Medulla oblongata (tissue), 1 donor: ENCODE measurements around the gene RAD18.
A peak's percentile ranks its signal among the peaks of the same experiment; 100 is the strongest.

Experiments used
- DNase-seq: peaks from one replicate; pipeline ENCODE4 v3.0.0-alpha.2; 2015; ENCODE audit errors: extremely low spot score

The RAD18 gene

GRCh38 chr3:8895829-8896228, 67.4 kb downstream of the RAD18 start:
- no peak for DNase-seq

GRCh38 chr3:8893001-8893400, 70.3 kb downstream of the RAD18 start:
- DNase-seq = no peak

- DNase-seq = no peak
These were observed 71.5 kb downstream of the RAD18 start for GRCh38 chr3:8891774-8892173.

- DNase-seq = no peak
These were observed 72.0 kb downstream of the RAD18 start for GRCh38 chr3:8891303-8891702.

DNA sequence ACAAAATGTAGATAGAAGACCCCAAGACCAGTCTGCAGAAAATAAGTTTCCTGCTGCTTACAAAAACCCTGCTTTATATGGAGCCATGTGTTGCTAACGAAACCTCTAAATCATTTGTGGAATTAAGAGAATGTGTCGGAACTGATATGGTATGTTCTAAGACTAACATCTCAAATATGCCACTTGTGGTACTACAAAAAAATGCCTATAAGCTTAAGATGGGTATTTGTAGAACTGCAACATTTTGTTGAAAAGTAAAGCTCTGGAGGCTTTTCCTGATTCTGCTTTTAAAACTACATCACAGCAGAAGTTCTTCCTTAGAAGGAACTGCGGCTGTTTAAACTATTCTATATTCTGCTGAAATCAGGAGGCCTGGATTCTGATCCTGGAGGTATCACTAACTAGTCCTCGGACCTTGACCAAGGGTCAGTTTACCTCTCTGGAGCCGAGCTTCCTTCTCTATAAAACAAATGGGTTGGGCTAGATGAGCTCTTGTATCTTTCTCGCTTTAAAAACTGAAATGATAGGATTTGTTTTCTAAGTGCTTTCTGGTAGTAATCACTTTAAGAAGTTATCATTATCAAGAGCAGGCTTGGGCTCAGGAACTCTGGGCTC, 74.9 kb downstream of the RAD18 start:
- no peak for DNase-seq

GRCh38 chr3:8887435-8888300, 75.6 kb downstream of the RAD18 start:
- no peak for DNase-seq

- DNase-seq = no peak
These were observed 76.7 kb downstream of the RAD18 start for GRCh38 chr3:8886546-8886945.

DNA sequence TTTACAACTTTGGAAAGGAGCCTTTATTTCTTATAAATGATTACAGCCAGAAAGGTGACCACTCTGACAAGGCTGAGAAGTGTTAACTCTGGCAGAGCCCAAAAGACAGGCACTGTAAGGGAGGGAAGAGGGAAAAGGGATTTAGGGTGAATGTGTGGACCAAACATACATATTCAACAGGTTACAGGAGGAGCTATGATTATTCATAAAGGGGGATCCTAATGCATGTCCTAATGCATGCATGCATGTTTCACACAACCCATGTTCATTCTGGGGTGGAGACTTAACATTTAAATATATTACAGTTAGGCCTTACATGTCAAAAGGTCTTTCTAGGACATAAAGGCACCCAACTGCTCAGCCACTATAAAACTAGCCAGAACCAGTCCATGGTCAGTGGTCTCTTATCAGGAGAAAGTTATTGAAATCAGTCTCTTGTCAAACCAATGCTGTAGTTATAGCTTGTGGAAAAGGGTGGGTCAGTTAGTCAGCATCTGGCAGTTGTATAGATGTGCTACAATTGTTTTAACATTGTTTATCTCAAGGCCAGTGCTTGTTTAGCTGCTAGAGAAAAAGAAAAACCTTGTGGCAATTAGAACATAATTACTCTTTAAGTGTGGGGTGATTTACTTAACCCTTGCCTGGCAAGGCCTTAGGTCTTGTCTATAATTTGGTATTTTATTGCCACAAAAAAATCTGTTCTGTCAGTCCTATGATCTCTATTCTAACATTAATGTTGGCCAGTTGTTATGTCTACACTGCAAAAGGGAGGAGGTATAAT, 77.5 kb downstream of the RAD18 start:
- DNase-seq = no peak

DNA sequence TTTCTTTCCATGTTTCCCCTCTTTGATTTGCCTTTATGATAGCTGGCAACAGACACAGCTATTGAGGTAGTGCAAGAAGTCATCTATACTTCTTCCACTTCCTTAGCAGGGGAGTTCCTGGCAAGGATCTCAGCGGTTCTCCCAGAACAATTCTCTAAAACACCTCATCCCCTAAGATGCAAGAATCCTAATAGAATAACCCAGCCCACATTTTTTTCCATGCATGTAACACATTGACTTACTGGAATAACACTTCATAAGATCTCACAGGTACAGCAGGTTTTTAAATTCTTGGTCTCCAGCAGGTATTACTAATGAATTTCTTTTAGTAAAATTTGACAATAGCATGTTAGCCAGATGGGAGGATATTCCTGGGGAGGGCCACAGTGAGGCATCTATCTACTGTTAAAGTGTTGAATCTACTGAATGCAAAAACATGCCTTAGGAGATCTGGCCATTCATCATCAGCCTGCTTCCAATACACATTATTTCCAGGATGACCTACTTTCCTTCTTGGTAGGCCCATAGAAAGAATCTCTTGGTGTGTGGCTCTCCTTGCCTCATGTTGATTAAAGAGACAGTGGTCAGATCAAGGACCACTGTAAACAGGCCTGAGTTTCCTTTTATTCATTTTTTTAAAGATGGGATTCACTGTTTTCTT, 78.5 kb downstream of the RAD18 start:
- DNase-seq = no peak

- DNase-seq = no peak
These were observed 80.6 kb downstream of the RAD18 start for GRCh38 chr3:8882642-8883041.

DNA sequence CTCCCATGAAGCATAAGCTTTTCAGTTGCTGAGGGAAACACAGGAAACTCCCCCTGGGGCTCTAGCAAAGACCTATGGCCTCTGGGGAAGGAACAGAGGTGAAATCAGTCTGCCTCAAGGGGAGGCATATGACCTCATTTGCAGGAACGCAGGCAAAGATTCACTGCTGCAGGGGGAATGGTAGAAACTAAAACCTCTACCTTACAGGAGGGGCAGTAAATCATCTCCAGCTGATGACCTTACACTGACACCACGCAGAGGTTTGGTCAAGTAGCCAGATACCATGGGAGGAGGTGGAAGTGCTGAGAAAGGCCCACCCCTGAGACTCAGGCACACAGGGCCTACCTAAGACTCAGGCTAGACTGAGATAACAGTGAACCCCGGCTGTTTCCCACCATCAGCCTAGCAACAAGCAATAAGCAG, 81.1 kb downstream of the RAD18 start:
- no peak for DNase-seq

DNA sequence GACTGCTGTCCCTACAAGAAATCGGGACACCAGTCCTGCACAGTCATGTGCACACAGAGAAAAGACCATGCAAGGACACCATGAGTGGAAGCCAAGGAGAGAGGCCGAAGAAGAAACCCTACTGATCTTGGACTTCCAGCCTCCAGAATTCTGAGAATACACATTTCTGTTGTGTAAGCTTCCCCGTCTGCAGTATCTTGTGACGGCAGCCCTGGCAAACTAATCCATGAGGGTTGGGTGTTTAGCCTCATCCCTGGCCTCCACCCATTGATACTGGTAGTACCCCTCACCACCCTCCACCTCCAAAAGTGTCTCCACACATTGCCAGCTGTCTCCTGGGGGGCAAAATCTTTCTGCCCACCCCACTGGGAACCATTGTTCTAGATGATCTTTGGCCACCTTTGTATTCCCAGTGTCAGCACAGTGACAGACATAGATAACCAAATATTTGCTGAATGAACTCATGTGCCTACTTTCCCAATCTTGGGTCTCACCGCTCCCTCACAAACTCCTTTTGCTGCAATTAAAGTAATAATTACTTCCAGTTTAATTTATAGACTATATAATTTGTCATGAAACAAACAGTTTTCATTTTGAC, 83.8 kb downstream of the RAD18 start:
- DNase-seq = no peak

- DNase-seq = no peak
These were observed 87.4 kb downstream of the RAD18 start for GRCh38 chr3:8875836-8876235.

GRCh38 chr3:8873740-8874139, 89.5 kb downstream of the RAD18 start:
- DNase-seq = no peak

GRCh38 chr3:8872261-8872660, 91.0 kb downstream of the RAD18 start:
- no peak for DNase-seq

DNA sequence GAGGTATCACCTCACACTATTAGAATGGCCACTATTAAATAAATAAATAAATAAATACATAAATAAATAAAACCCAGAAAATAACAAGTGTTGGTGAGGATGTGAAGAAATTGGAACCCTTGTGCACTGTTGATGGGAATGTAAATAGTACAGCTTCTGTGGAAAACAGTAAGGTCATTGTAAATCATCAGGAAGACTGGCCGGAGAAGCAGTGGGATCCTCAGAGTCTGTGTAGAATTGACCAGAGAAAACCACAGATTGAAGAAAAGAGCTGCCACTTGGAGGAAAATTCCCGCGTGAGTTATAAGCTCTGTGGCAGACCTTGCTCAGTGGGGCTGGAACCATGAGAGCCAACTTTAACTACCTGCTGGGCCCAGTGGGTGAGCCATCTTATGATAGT, 92.0 kb downstream of the RAD18 start:
- DNase-seq = peak; percentile 55

DNA sequence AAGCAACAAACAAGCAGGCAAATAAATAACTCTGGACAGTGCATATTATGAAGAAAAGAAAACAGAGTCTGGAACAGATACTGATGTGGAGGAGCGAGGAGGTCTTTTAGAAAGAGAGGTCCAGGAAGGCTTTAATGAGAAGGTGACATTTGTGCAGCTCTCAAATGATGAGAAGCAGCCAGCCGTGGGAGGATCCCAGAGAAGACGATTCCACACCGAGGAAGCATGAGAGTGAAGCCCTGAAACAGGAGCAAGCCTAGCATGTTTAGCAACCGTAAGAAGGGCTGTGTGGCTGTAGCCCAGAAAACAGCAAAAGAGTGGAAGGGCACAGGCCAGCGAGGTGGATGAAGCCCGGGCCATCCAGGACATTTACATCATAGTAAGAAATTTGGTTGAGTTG, 93.1 kb downstream of the RAD18 start:
- DNase-seq = no peak

GRCh38 chr3:8869613-8870012, 93.7 kb downstream of the RAD18 start:
- DNase-seq = peak; percentile 11

GRCh38 chr3:8868996-8869395, 94.3 kb downstream of the RAD18 start:
- peak; percentile 57 for DNase-seq

DNA sequence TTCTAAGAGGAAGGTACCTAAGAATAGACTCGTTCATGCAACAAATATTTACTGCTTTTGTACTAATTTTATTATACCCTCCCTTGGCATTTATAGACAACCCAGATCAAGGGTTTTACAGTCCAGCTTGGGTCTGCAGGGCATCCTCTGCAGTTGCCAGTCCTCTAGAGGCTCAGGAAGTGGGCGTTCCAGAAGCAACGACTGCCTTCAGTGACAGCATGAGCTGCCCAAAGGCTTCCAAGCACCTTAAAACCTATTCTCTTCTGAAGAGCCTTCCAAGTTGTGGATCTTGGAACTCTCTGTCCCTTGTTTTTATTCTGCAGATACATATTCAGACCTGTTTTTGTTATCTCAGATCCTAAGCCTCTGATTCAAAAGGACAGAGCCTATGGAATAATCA, 95.6 kb downstream of the RAD18 start:
- no peak for DNase-seq

DNA sequence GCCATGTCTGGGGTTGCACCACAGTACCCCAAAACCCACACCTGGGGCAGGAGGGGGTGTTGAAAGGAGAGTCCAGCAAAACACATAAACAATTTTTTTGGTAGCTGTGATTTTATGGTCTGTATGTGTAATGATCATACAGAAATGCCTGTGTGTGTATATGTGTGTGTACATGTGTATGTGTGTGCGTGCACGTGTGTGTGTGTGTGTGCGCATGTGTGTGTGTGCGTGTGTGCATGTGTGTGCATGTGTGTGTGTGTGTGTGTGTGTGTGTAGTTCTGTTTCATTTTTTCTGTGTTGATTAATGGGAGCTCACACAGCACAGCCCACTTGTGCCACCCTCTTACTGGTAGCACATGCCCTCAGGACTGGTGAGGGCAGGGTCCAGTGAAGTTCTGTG, 97.6 kb downstream of the RAD18 start:
- DNase-seq = no peak
